Stomach (tissue), 9 donors: ENCODE data around the gene IL20. TPM values are rescaled to one million over a fixed set of nuclear protein-coding genes. Genes with fewer than 3 reads are reported as not detected.

Source experiments
- DNase-seq, 2 donors: peaks; one replicate each; pipeline versions ENCODE4 v3.0.0 to v3.0.0-alpha.2; 2013 to 2019
- H3K27ac ChIP-seq, 5 donors: fragments of 200-600 bp in 4 of 5; sonication (generic) in 4 of 5; one replicate each; pipeline ENCODE4 v1.5.1; 2013 to 2019; ENCODE audit warnings: mild to moderate bottlenecking in 1 of 5, moderate library complexity in 1 of 5
- H3K27me3 ChIP-seq, 3 donors: fragments of 200-600 bp; sonication (generic); one replicate each; pipeline ENCODE4 v1.5.1; 2017 to 2019; ENCODE audit warnings: mixed run types in 1 of 3
- H3K36me3 ChIP-seq, 4 donors: fragments of 200-600 bp; sonication (generic); 1 replicate in 3 of 4; 2 replicates in 1 of 4; pipeline ENCODE4 v1.5.1; 2016 to 2019
- H3K4me1 ChIP-seq, 4 donors: fragments of 200-600 bp; sonication (generic); one replicate each; pipeline ENCODE4 v1.5.1; 2016 to 2019
- H3K4me3 ChIP-seq, 4 donors: fragments of 200-600 bp; sonication (generic) in 3 of 4; one replicate each; pipeline ENCODE4 v1.5.1; 2016 to 2019; ENCODE audit warnings: mild to moderate bottlenecking in 1 of 4
- H3K9me3 ChIP-seq, 4 donors: fragments of 200-600 bp; sonication (generic); one replicate each; pipeline ENCODE4 v1.5.1; 2016 to 2019
- CTCF ChIP-seq, 7 experiments: fragments of 450-650 bp in 4 of 7; fragments of 200-600 bp in 3 of 7; sonication (generic) in 3 of 7; IDR thresholded peaks; one replicate each; pipeline ENCODE4 v1.5.1; 2016 to 2019; ENCODE audit warnings: antibody characterized with exemption in 7 of 7, control low read depth in 2 of 7, mild to moderate bottlenecking in 1 of 7
- EP300 ChIP-seq: sonication (generic); formaldehyde crosslinking; IDR thresholded peaks from one replicate; pipeline ENCODE4 v1.6.1; 2017; ENCODE audit warnings: antibody characterized with exemption
- POLR2A ChIP-seq, 4 donors: fragments of 450-650 bp; IDR thresholded peaks; one replicate each; pipeline ENCODE4 v1.6.1; 2016; ENCODE audit warnings: antibody characterized with exemption in 4 of 4, control low read depth in 2 of 4, mild to moderate bottlenecking in 1 of 4, moderate library complexity in 1 of 4
- POLR2AphosphoS5 ChIP-seq, 3 donors: sonication (generic); formaldehyde crosslinking; IDR thresholded peaks; one replicate each; pipeline ENCODE4 v1.6.1; 2016; ENCODE audit warnings: antibody characterized with exemption in 3 of 3
- WGBS, 5 donors: extraction: QIAGEN DNeasy Blood & Tissue Kit in 3 of 5; methylation state at CpG; one replicate each; pipeline versions ENCODE4 v1.1.5 to v1.1.7; 2013 to 2018; 5-methylcytosine and 5-hydroxymethylcytosine counted together
- intact Hi-C: fragments of 100-400 bp; cut with DNase I; formaldehyde crosslinking; loops from one replicate; pipeline ENCODE4 v1.15.1; 2023; ENCODE audit warnings: low total_unique reads
- polyA plus RNA-seq, 3 donors: library from polyadenylated mRNA; stranded (reverse); fragments of 200-250 nt; gene quantifications; one replicate each; pipeline ENCODE4 v1.2.3, GENCODE V29; 2013
- total RNA-seq, 5 donors: library from RNA; depleted of rRNA; stranded (reverse); fragments of >200 nt; gene quantifications; one replicate each; pipeline versions ENCODE4 v1.1.0 to v1.2.3, GENCODE V29; 2014 to 2016
- donor health status: healthy with polysubstance abuse.
- donor health status: Bipolar disorder and iron deficiency.
- donor health status: healthy.

IL20 gene
- total and polyA plus RNA-seq, 8 donors, result 0.13 TPM; not detected in 7

DNA sequence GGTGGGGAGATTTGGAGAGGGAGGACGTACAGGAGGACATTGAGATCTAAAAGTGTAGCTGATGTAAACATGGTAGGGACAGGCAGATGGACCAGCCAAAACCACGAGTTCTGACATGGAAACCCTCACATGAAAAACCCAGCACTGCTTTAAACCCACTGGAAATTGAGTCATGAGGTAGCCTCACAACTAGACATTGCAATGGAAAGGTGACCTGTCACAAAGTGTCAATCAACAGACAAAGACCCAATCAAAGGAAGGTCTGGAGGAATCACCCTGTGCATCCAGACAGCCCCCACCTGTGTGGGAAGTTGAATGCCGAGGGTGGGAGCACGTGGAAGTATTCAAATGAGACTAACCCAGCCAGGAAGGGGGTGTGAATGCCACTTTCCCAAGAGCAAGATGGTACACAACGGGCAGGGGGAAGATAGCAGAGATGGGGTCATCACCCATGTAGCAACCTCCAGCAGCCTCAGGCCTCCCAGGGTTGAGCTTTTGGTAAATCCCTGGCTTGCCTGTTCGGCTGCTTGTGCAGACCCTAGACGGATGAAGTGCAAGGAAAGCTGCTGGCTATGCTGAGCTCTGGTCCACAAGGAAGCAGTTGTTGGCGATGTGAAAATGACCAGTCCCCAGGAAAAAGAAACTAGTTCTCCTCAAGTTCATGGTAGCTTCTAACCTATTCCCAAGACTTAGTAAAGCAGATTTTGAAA, 50.7 kb downstream of the IL20 start:
- Histone ChIP-seq H3K4me3 (no peak overlapping the region), H3K27ac (no peak overlapping the region), H3K9me3 (no peaks in the 10 kb centered on the region), H3K4me1 (peaks cover 0 to 11% (median 4%) of the 10 kb centered on the region in 4 donors), H3K36me3 (no peaks in the 10 kb centered on the region), H3K27me3 (peaks cover 0 to 13% (median 0%) of the 10 kb centered on the region in 3 donors)
- no peak for DNase-seq
- TF ChIP-seq POLR2AphosphoS5 (IDR thresholded peaks at IDR 0.05) (no peak), EP300 (no peak), CTCF (IDR thresholded peaks at IDR 0.05) (no peak), POLR2A (IDR thresholded peaks at IDR 0.05) (no peak)
- intact Hi-C loops, result loop anchor here (10.0 kb wide), 1 partner anchor 281 kb away; the partner anchor contains the start of gene DYRK3
- 71 to 85% (median 79%) methylated on average over 8 of the region's 8 CpGs for WGBS, 5 donors

DNA sequence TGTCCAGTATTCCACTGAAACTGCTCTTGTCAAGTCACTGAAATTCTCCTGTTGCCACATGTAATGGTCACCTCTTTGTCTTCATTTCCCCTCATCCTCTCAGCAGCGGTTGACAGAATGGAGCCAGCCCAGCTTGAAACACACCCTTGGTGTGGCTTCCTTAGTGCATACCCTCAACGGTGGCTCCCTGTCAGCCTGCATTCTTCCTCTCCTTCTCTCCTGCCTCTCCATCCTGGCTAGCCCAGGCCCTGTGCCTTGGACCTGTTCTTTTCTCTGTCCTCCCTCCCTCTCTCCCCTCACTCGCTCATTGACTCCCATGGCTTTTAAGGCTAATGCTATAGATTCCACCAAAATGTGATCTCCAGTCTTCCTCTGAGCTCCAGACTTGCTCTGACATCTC, 52.7 kb downstream of the IL20 start:
- no peak for TF ChIP-seq CTCF (IDR thresholded peaks at IDR 0.05)
- peaks cover 5 to 15% (median 8%) of the 10 kb centered on the region in 4 donors for H3K4me1 ChIP-seq
- H3K36me3 ChIP-seq, result no peaks in the 10 kb centered on the region
- peaks cover 0 to 7% (median 0%) of the 10 kb centered on the region in 3 donors for H3K27me3 ChIP-seq
- intact Hi-C loops, result loop anchor here (10.0 kb wide), 1 partner anchor 283 kb away; the partner anchor contains the start of gene DYRK3
- no peak overlapping the region for H3K27ac ChIP-seq
- no peak for DNase-seq
- no peak overlapping the region for H3K4me3 ChIP-seq
- WGBS, 5 donors, result 77 to 85% (median 82%) methylated on average over 3 of the region's 3 CpGs
- no peaks in the 10 kb centered on the region for H3K9me3 ChIP-seq

Other genes with a start within 250 kb of the IL20 start
- gene DYRK3, start 230.1 kb upstream of the IL20 start, total RNA-seq, result 10 to 100 TPM in 1 of 5 donors, 1 to 10 TPM in 3, not detected in 1; 1.2 to 21.9 (median 4.7) TPM
- gene DYRK3, start 230.1 kb upstream of the IL20 start, polyA plus RNA-seq, result 1 to 10 TPM; 1.5 to 3.2 (median 2.1) TPM
- gene MAPKAPK2, start 180.7 kb upstream of the IL20 start, total RNA-seq, result 10 to 100 TPM; 22.6 to 78.0 (median 43.9) TPM
- gene MAPKAPK2, start 180.7 kb upstream of the IL20 start, polyA plus RNA-seq, result 10 to 100 TPM; 30.1 to 60.8 (median 55.4) TPM
- 10 to 100 TPM in 1 of 5 donors, not detected in 4; 25.9 TPM for gene IL19, start 94.8 kb upstream of the IL20 start, total RNA-seq
- gene IL19, start 94.8 kb upstream of the IL20 start, polyA plus RNA-seq, result 1 to 10 TPM in 1 of 3 donors, not detected in 2; 3.1 TPM
- gene IL10, start 93.1 kb upstream of the IL20 start, total RNA-seq, result 1 to 10 TPM in 1 of 5 donors, under 1 TPM in 2, not detected in 2; 0.29 to 2.8 (median 0.45) TPM
- 1 to 10 TPM; 1.2 to 7.2 (median 1.9) TPM for gene IL10, start 93.1 kb upstream of the IL20 start, polyA plus RNA-seq
- not detected for gene IL24, start 31.8 kb downstream of the IL20 start, total RNA-seq
- under 1 TPM in 1 of 3 donors, not detected in 2; 1.00 TPM for gene IL24, start 31.8 kb downstream of the IL20 start, polyA plus RNA-seq
- gene FCMR, start 56.3 kb downstream of the IL20 start, total RNA-seq, result 1 to 10 TPM in 3 of 5 donors, not detected in 2; 4.5 to 6.6 (median 5.2) TPM
- gene FCMR, start 56.3 kb downstream of the IL20 start, polyA plus RNA-seq, result 1 to 10 TPM; 3.3 to 6.7 (median 3.7) TPM
- 1,000 to 10,000 TPM in 2 of 5 donors, 100 to 1,000 TPM in 2, 10 to 100 TPM in 1; 72.7 to 3,112 (median 316) TPM for gene PIGR, start 80.8 kb downstream of the IL20 start, total RNA-seq
- gene PIGR, start 80.8 kb downstream of the IL20 start, polyA plus RNA-seq, result 100 to 1,000 TPM in 2 of 3 donors, 1 to 10 TPM in 1; 6.3 to 176 (median 150) TPM
- gene FCAMR, start 104.8 kb downstream of the IL20 start, total RNA-seq, result under 1 TPM in 2 of 5 donors, not detected in 3; 0.37 to 0.58 TPM
- gene FCAMR, start 104.8 kb downstream of the IL20 start, polyA plus RNA-seq, result under 1 TPM in 1 of 3 donors, not detected in 2; 0.30 TPM
- gene C1orf116, start 167.1 kb downstream of the IL20 start, total RNA-seq, result 10 to 100 TPM; 18.0 to 91.7 (median 59.5) TPM
- gene C1orf116, start 167.1 kb downstream of the IL20 start, polyA plus RNA-seq, result 10 to 100 TPM; 17.1 to 50.4 (median 29.7) TPM
- 10 to 100 TPM in 2 of 5 donors, 1 to 10 TPM in 3; 2.3 to 47.9 (median 9.4) TPM for gene YOD1, start 185.6 kb downstream of the IL20 start, total RNA-seq
- gene YOD1, start 185.6 kb downstream of the IL20 start, polyA plus RNA-seq, result 1 to 10 TPM; 1.5 to 3.2 (median 1.5) TPM
- gene PFKFB2, start 187.7 kb downstream of the IL20 start, total RNA-seq, result 10 to 100 TPM in 4 of 5 donors, 1 to 10 TPM in 1; 2.3 to 97.3 (median 29.1) TPM
- gene PFKFB2, start 187.7 kb downstream of the IL20 start, polyA plus RNA-seq, result 1 to 10 TPM; 5.1 to 9.3 (median 6.7) TPM
- 1 to 10 TPM in 2 of 5 donors, not detected in 3; 3.5 to 6.2 TPM for gene C4BPB, start 223.2 kb downstream of the IL20 start, total RNA-seq
- 10 to 100 TPM in 2 of 3 donors, 1 to 10 TPM in 1; 8.5 to 18.9 (median 14.8) TPM for gene C4BPB, start 223.2 kb downstream of the IL20 start, polyA plus RNA-seq
- gene C4BPA, start 238.6 kb downstream of the IL20 start, total RNA-seq, result 10 to 100 TPM in 1 of 5 donors, not detected in 4; 24.6 TPM
- gene C4BPA, start 238.6 kb downstream of the IL20 start, polyA plus RNA-seq, result 1 to 10 TPM in 2 of 3 donors, not detected in 1; 1.2 to 2.5 TPM